Fibroblast of skin of back (primary cell): Measurements from ENCODE around the gene CGNL1.

Experiments used
- DNase-seq: peaks from one replicate; pipeline ENCODE4 v3.0.0-alpha.2; 2013

CGNL1 gene

DNA sequence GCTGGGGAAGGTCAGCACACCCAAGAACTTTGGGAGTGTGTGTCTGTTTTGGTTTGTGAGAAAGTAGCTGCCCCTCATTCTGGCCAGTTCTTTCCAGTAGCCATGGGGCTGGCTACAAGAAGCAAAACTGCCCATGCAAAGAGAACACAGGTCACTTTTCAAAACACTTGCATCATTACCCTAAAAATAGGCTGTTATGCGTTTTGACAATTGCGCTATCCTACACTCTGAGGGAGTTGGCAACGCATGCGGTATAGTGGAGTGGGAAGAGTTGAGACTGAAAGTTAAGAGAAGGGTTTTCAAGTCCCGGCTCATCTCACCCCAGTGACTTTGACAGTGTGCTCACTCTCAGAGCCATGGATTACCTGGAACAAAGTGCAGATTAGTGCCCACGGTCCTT is 173.6 kb downstream of the CGNL1 start:
- no peak for DNase-seq

DNA sequence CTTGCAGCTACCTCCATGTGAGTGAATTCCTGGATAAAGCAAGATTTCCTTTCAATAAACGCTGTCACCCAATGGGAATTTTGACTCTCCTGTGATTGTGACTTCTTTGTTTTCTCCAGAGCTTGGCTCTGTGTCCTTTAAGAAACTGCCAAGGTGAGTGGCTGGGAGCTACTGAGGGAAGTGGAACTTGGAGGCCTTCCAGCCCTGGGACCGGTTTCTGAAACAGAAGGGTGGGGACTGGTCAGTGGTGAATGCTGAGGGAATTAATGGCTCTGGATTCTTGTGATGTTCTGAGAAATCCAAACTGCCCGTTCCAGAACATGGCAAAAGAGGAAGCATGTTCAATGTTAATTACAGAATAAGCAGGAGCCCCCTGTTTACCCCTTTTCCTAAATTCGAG is 174.3 kb downstream of the CGNL1 start:
- DNase-seq = no peak

DNA sequence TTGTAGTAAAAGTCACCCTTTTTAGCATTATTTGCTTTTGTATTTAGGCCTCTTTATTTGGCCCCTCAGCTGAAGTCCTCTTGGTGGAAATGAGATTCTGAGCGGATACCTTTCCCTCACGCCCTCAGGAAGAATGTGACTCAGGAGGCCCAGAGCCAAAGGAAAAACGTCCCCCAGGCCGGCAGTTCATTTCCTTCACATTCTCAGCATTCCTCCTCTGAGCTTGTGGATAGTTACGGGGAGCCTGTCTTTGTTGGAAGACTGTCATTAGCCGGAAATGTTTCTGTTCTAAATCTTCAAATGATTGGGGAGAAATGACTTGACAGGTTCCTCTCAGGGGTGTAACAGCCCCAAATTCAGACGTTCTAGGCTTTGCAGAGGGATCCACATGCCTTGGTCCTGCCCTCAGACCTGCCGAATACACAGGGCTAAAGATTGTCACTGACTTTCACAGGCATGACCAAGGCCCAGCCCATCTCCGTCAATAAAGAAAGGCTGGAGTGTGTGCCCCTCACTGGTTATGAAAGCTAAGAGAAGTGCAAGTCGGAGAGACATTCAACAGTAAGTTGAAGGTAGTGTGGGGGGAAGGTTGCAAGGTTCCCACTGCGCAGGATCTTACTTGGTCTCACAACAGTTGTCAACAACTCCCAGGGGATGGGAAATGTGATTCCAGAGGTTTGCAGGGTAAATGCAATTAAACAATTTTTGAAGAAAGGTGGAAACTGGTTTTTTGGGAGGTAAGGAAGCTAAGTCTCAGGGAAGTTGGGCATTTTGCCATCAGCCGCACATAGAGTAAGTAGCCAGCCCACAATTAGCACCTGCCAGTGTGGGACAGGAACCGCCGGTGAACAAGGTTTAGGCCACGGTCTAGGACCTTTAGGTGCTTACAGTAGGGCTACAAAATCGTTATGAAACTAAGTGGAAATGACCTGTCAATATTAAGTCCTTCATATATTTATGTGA is 175.7 kb downstream of the CGNL1 start:
- peak; percentile 92 for DNase-seq

DNA sequence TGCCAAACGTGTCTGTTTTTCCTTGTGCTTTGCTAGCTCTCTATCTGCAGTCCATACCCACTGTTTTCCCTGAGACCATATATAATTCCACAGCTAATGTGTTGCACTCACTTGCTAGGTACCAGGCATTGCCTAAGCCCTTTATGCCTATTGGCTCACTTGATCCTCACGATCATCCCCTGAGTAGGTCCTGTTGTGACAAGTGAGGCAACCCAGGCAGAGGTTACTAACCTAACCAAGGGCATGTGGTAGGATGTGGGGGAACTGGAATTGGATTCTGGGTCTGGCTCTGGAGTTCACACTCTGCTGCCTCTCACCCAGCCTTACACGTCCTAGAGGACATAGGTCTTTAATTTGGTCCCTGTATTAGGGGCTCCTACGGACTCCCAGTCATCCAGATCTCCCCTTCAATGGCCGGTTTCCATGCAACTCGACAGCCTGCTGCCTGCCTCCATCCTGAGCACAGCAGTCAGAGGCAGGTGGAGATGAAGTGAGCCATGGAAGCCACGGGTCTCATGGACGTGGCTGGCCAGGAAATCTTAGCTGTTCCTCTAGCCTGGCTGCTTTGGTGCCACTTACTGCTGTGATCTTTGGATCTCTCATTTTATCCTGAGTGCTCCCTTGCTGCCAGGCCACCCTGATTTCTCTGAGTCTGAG is 176.5 kb downstream of the CGNL1 start:
- no peak for DNase-seq

DNA sequence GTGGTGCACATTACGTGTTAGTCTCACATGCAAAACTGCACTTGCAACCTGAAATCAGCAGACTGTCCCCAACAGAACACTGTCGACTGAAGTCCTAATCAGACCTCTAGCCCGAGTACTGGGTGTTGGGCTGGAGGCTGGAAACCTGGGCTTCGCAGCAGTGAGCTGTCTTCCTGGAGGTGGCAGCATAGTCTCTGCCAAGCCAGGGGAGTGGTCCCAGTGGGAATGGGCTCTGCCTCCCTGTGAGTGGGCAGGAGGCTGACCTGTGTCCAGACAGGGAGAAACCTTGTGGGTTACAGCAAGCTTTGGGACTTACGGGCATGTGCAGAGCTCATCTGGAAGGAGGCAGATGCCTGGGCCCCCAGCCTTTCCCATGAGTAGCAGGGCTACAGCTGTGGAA is 177.2 kb downstream of the CGNL1 start:
- no peak for DNase-seq

DNA sequence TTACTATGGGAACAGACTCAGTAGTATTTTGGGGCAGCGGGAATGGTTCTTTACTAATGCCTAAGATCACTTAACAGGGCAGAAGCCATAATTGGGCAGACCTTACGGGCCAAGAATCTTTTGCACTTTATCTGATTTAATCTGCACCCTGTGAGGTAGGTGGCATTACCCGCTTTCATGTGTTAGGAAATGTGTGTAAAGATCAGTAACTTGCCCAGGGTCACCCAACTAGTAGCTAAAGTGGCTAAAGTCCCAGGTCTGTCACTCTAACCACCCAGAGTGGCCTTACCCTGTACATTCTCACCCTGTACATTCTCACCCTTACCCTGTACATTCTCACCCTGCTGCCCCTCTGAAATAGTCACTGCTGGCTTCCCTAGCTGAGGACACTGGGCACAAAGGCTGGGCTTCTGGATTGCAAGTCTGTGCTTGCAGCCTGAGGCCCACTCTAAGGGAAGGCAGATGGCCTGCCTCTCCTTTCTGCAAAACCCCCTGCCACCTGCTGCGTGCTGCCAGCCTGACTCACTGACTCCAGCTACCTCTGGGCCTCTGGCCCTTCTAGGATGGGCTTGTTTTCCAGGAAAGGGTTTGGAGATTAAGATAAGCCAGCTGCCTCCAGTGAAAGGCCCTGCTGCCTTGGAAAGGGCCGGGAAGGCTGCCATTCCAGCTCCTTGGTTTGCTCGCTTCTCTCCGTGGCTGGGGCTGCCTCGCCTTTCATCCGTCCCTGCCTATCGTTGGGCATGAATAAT is 177.9 kb downstream of the CGNL1 start:
- no peak for DNase-seq

DNA sequence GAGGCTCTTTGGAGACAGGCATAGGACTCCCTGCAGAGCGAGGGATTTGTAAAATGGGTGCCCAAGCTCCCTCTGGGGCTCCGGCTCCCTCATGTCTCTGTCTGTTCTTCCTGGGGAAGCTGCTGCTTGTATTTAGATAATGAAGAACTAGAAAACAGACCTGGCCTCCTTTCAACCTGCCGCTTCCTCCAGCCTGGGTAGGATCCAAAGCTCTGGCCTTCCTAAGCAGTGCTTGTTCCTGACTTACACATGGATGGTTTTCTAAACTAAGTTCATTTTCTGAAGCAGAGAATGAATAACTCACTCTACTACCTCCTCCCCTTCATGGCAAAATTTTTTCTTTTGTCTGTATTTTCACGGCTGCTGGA is 178.5 kb downstream of the CGNL1 start:
- no peak for DNase-seq

DNA sequence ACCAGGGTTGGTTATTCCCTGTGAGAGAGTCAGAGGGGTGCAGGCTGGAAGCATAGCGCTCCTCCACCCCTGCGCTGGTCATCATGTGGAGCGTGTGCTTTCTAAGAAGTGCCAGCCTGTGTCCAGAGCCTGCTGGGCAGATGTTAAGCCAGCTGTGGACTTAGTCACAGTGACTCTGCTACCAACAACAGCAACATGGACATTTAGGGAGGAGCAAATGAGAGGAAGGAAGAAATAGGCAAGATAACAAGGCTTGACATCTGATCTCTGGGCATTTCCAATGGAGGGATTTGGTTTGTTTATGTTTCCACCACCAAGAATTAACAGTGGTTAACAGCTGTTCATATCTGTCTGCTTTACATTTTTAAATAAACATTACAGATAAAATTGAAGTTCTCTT is 179.0 kb downstream of the CGNL1 start:
- DNase-seq = peak; percentile 28

DNA sequence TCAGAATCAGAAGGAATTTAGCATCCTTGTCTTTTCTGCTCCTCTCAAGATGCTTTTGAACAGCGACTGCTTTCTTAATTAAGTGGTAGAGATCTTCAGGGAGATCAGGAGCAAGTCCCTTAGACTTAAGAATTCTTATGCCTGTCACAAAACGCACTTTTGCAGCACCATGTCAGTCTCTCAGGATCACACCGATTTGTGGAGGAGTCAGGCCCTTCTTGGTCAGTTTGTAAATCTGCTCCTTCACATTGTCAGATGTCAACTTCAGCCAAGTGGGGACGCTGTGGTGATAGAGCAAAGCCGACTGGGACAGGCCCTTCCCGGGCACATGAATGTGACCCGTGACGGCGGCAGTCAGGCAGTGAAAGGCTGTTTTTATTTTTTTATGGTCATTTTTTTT is 179.7 kb downstream of the CGNL1 start:
- DNase-seq = no peak

DNA sequence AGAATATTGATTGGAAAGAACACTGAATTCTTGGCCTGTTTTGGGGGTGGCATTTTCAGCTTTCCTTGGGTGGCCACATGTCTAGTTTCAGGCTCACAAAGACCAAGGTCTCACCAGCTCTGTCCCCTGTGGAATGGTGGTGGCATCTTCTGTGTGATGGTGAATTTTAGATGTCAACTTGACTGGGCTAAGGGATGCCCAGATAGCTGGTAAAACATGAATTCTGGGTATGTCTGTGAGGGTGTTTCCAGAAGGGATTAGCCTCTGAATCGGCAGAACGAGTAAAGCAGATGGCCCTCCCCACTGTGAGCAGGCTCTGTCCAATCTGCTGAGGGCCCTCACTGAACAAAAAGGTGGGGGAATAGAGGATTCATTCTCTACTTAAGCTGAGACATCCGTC is 181.0 kb downstream of the CGNL1 start:
- DNase-seq = no peak

DNA sequence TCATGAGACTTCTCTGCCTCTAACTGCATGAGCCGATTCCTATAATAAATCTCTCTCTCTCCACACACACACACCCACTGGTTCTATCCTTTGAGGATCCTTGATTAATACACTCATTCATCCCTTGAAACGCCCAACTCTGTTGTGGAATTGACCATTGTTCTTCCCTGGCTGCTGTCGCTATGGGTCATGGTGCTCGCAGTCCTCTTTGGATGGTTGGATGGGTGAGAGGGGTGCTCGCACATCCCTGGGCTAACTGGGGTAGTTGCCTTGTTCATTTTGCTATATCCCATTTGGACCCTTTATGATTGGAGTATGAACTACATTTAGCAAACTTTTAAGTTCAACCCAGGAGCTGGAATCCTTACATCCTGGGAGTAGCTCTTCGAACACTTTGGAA is 181.5 kb downstream of the CGNL1 start:
- no peak for DNase-seq

DNA sequence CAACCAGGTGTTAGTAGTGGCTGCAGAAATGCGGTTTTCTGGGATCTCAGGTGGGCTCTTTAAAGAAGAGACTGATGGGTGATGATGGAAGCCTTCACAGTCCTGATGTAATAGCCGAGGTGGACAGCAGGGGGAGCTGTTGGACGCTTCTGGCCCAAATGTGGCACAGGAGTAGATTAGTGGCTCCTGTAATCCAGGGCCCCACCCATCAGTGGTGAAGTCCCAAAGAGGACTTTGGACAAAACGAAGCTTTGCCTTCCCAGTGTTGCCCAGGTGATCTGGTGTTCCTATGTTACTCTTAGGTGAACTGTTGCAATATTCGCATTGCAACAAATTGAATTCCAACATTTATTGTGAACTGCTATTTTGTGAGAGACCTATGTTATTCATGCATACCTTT is 183.6 kb downstream of the CGNL1 start:
- peak; percentile 52 for DNase-seq

DNA sequence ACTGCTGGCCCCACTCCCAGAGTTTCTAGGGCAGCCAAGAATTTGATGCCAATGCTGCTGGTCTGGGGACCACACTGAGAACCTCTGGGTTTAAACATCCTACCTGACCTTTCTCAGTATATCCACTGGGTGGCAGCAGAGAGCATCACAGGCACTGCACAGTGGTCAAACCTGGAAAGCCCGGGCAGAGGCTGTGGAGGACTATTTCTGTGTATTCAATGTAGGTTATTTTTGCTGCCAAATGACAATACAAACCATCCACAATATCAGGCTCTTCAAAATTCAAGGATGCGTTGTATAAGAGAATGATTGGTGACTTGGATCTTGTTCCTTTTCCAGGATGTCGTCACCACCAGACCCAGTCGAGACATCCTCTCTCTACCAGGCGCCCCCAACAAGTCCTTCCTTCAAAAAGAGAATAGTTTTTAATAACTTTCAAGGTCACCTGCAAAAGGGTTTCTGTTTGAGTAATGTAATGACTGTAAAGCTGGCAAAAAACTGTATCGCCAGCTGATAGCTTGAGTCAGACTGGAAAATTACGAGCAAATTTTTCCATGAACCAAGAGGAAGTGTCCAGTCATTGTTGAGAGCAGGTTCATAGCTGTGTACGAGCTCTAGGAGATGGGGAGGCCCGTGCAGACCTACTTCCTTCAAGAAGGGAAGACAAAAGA is 184.9 kb downstream of the CGNL1 start:
- peak; percentile 61 for DNase-seq

DNA sequence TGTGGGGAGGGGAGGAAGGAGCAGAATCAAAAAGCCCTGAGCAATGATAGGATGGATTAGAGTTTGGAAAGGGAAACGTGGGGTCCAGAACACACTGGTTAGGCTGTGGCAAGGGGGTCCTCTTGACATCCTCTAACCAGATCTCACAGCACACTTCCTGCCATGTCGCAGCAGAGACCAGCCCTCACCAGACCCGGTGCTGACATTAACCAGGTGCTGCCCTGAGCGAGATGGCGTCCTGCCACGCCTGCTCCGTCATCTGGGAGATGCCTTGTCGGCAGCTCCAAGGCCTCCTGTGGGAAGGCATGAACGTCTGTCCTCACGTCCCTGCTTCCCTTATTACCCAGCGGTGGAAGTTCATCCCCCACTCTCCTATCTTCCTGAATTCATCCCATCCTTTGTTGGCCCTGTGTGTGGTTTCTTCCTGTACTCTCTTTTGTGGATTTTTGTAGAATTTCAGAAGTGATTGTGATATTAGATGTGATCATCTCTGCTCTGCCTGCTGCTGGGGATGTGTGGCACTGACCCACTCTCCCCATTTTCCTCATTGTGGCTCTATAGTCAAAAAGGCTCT is 186.0 kb downstream of the CGNL1 start:
- DNase-seq = no peak

DNA sequence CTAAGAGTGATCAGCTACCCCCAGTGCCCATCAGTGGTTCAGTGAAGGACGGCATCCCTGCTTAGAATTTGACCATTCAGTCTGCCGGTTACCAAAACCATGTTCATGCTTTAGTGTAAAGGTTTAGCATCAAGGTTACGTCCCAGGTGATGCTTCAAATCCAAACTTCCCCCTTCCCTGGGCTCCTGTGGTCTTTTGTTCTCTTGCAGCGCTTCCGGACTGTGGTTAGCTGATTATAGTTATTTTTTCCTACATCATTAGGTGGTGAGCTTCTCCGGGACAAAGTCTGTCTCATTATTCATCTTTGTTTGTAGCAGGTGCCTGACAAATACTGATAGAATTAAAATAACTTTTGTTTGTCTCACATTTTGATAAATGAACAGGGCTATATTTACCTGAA is 187.1 kb downstream of the CGNL1 start:
- DNase-seq = no peak

DNA sequence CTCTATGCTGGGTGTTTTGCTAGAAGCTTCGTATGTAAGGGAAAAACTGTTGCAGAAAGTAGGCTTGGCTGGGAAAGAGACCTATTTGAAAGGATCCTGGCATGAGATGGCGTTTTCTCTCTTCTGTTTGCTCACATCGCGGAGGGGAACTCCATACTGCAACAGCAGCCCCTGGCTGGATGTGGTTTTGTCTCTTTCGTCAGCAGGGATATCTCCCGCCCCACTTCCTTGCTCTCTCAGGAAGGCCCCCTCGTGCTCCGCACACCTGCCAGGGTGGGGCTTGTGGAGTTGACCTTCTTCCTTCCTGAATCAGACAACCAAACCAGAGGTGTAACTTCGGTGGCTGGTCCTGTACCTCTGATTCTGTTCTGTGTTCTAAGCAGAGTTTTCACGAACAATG is 189.0 kb downstream of the CGNL1 start:
- DNase-seq = no peak

DNA sequence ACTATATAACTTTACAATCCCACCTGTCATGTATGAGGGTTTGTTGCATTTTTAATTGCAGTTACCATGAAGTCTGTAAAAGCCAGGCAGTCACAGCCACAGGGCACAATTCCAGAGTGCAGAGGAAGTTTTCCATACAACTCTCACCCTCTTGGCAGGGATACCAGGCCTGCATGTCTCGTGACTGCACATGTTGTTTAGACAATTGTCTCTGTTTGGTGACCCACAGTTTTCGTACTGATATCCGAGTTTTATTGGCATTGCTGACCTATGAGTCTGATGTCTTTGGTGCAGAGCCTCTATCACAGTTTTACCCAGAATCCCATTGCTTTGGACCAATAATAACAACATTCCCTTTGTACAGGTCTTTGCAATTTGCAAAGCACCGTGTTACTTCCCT is 190.5 kb downstream of the CGNL1 start:
- no peak for DNase-seq

DNA sequence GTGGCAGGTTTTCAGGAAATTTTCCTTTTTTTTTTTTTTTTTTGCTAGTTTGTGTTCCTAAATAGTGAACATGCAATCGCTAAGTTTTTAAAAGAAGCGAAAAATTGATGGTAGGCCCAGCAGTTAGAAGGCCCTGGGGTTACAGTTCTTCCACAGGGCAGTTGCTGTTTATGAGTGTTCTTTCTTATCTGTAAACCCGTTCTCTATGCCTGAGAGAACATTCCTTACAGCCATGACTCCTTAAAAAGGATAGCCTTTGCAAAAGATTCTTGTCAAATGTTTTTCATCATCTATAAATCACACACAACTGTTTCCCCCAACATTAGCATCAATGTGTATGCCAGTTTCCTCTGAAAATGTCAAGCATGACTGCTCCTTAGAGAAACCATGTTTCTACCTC is 191.6 kb downstream of the CGNL1 start:
- DNase-seq = no peak

DNA sequence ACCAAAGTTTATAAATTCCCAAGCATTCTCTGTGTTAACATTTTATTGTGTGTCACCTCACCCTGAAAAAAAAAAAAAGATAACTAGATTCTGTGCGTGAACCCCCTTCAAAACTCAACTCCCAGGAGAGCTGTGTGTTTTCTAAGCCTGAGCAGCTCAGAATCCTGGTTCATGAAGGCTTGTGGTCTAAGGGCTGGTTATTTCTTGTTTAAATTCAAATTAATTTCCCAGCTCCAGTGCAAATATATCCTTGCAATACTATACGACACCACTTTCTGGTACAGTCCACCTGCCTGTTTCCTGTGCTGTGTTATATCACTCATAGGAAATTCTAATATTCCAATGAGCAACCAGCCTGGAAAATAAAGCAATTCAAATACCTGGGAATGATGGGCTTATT is 192.0 kb downstream of the CGNL1 start:
- DNase-seq = no peak

DNA sequence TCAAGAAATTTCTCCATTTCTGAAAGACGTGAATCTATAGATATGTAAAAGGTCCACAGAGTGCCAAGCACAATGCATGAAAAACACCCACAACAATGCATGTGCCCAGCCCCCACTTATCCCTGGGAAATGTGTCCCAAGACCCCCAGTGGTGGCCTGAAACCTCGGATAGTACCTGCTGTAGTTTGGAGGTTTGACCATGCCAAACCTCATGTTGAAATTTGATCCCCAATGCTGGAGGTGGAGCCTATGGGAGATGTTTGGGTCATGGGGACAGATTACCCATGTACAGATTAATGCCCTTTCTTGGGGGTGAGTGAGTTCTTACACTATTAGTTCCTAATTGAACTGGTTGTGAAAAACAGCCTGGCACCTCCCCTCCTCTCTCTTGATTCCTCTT is 194.0 kb downstream of the CGNL1 start:
- DNase-seq = no peak

DNA sequence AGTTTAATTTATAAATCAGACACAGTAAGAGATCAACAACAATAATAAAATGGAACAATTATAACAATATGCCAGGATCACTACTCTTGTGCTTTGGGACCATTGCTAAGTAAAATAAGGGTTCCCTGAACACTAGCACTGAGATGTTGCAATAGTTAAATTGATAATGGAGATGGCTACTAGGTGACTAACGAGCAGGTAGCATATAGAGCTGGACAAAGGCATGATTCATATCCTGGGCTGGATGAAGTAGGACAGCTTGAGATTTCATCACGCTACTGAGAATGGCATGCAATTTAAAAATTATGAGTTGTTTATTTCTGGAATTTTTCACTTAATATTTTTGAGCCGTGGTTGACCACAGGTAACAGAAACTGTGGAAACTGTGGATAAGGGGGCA is 194.7 kb downstream of the CGNL1 start:
- DNase-seq = peak; percentile 50

DNA sequence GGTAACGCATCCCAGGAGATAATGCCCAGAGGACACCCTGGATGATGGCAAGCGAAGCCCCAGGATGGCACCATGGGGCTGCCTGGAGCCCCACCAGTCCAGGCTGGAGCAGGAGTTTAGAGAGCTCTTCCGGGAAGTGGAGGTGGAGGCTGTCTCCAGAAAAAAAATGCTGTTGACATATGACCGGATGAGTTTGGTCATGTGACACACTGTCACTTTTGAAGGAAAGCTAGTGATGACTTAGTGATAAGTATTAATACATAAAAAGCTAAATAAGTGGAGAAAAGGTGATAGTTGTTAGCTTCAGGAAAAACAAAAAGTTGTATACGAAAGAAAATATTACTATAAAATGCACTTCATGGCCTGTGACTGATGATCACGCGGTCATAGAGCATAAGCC is 195.4 kb downstream of the CGNL1 start:
- DNase-seq = no peak

DNA sequence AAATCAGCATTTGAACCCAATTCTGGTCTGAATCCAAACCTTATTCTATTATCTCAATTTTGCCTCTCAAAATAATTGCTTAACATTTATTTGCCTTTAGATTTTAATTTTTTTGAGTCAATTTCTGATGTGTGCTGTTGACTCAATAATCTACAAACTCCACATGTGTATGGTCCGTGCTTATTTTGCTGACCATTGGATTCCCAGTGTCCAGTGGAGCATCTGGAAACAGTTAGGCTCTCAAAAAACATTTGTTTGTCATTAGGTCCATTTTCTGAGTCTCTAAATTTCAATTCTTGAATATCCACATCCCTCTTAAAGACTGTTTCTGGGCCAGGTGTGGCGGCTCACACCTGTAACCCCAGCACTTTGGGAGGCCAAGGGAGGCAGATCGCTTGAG is 196.2 kb downstream of the CGNL1 start:
- DNase-seq = no peak
